HFF-Myc (cell line): ENCODE results near the gene CLP1.

ENCODE experiments used
- DNase-seq: peaks from one replicate; pipeline ENCODE4 v3.0.0-alpha.2; 2011; ENCODE audit warnings: low read depth; ENCODE audit errors: extremely low read depth
- H3K4me3 ChIP-seq: replicated peaks from 2 replicates; pipeline ENCODE4 v1.5.1; 2011; ENCODE audit warnings: low read depth, mild to moderate bottlenecking, control low read depth, low read length
- CTCF ChIP-seq: IDR thresholded peaks from 2 replicates; pipeline ENCODE4 v1.5.1; 2012; ENCODE audit warnings: mild to moderate bottlenecking, low read depth, low read length, control low read depth; ENCODE audit errors: missing control alignments

CLP1 gene

DNA sequence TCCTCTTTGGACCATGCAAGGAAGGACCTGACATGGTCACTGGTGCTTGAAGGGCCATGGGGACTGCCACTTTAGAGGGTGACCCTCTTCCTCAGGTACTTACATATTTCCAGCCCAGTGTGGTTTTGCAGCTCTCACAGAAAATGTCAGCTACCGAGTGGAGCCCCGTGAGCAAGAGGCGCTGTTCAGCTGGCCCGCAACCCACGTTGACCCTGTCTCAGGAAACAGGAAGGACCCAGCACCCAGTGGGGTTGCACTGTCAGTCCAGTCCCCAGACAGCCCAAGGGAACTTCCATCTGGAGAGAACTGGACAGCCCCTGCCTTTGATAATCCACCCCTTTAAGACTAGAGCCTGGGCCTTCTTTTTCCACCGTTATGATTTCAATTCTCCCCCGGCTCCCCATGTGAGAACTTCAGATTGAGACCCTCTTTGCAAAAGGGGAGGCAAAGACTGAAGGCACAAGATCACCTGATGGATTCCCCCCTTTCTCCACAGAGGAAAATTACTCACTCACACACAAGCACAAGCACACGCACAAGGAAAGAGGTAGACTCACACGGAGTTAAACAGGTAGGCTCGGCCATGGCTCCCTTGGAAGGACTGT lies 11.3 kb upstream of the CLP1 start:
- no peak for DNase-seq
- no peak overlapping the region for H3K4me3 ChIP-seq
- no peak for TF ChIP-seq CTCF

- H3K4me3 ChIP-seq: no peak overlapping the region
- no peak for TF ChIP-seq CTCF
- no peak for DNase-seq
Measured at GRCh38 chr11:57646799-57647303, 10.7 kb upstream of the CLP1 start.

GRCh38 chr11:57647372-57647771 lies 10.2 kb upstream of the CLP1 start:
- no peak for DNase-seq
- H3K4me3 ChIP-seq: no peak overlapping the region
- no peak for TF ChIP-seq CTCF

- no peak for TF ChIP-seq CTCF
- peak overlapping the region; percentile 32; the same call in 1 of the 2 replicates for H3K4me3 ChIP-seq
- no peak for DNase-seq
Measured at GRCh38 chr11:57647960-57648800, 9.4 kb upstream of the CLP1 start.

DNA sequence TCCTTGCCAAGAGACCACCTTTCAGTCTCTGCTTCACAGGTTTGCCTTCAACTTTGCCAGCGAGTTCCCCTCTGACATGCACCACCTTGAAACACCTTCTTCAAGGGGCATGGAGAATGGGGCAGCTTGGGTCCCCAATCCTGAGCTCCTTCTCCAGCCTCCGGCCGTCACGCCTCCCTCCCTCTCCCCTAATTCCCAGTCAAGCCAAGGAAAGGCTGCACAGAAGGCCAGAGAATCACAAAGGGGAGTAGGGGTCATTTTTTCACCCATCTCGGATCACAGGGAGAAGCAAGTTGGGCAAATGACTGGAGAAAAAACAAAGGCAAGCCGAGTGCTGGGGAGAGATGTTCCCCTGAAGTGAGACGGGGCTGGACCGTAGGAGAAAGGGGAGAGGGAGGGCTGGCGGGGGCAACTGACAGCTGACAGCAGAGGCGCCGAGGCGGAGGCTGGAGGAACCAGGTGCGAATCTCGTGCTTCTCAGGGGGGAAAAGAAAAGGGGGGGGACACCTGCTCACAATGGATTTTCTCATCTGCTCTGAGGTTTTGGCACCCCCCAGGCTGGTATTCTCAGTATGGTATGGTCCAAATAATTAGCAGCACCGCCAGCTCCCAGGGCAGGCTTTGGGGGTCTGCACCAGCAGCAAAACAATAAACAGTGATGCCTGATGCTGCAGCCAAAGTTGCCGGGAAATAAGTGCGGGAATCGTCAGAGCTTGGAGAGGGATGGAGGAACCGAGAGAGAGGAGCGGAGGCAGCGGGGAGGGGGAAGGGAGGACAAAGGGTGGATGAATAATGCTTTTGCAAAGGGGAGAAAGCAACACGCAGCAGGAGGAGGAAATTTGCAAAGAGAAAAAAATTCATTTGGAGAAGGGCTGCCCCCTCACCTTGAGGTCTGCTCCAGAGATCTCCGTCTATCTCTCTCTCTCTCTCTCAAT lies 8.5 kb upstream of the CLP1 start:
- DNase-seq: no peak
- H3K4me3 ChIP-seq: peak overlapping the region; percentile 32
- no peak for TF ChIP-seq CTCF
